SIG-M5 treated with dmso at 0.1 percent for 504 hours (cell line): ENCODE measurements around the gene PRXL2B.
"Not testable (repeated sequence)": the region's sequence is repeated elsewhere in the genome, so short reads cannot be mapped to it uniquely, and the experiment has no call there.

ENCODE experiments used
- DNase-seq: peaks from one replicate; lab custom pipeline; 2025; ENCODE audit not compliant: unreplicated experiment; lab: John Stamatoyannopoulos, UW

Gene PRXL2B

DNA sequence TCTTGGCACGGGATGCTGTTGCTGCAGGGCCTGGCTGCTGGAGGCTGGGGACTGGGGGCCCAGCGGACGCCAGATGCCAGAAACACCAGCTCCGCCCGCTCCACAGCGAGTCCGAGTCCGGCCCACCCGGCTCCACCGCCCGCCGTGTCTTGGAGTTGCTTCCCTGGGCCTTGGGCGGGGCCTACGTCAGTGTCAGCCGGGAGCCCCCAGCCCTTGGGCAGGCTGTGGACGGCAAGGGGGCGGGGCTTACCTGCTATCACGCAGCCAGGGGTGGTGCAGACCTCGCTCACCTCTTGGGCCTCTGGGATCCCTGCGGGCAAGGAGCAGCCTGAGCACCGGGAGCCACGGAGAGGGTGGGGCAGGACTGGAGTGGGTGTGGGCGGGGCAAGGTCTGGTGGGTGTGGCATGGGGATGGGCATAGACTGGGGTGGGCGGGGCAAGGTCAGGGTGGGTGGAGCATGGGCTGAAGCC, 24.5 kb downstream of the PRXL2B start:
- DNase-seq, result no peak

DNA sequence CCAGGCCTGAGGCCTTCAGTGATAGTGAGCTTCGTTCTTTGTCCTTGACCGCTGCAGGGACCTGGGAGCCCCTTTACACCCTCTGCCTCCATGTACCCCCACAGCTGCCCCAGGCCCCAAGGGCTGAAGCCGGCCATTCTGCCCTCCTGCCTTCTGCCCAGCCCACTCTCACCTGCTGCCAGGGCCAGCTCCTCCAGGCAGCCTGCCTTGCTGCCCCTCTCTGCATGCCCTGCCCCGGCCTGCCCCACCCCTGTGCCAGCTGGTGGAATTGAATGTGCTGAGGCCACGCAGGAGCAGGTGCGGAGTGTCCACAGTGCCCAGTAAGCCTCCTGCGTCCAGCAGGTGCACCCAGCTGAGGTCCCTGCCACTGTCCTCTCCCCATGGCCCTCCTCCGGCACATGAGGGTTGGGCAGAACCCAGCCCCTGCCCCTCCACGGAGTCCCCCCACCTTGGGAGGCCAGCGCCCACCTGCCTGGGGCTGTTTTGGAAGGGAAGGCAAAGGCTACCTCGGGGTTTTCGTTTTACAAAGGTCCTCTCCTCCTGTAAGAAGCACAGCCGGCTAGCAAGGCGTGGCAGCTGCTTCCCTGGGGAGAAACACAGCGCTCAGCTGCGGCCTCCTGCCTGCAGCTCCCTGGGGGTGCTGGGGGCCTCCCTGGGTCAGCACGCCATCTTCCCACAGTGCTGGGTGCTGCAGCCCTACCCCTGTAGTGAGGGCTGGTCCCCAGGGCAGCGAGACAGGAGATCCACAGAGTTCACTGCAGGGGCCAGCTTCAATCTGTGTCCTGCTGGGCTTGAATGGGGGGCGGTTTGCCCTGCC, 25.3 kb downstream of the PRXL2B start:
- DNase-seq, result no peak

GRCh38 chr1:2612591-2613365, 26.2 kb downstream of the PRXL2B start:
- no peak for DNase-seq

- DNase-seq, result no peak
These were observed 27.6 kb downstream of the PRXL2B start for GRCh38 chr1:2614145-2614544.

DNA sequence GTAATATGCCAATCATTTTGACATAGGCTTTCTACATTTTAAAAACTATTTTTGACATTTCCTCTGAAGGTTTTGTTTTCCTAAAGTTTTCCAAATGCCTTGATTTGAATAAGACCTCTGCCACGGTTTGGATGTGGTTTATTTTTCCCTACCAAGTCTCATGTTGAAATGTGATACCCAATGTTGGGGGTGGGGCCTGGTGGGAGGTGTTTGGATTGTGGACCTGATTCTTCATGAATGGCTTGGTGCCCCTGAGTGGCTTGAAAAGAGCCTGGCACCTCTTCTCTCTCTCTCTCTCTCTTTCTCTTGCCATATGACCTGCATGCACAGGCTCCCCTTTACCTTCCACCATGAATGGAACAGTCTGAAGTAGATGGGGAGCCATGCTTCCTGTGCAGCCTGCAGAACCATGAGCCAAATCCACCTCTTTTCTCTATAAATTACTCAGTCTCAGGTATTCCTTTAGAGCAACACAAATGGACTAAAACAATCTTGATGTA, 31.4 kb downstream of the PRXL2B start:
- DNase-seq, result no peak

- no peak for DNase-seq
These were observed 37.2 kb downstream of the PRXL2B start for GRCh38 chr1:2623571-2624337.

GRCh38 chr1:2624735-2625300, 38.2 kb downstream of the PRXL2B start:
- DNase-seq, result no peak

DNA sequence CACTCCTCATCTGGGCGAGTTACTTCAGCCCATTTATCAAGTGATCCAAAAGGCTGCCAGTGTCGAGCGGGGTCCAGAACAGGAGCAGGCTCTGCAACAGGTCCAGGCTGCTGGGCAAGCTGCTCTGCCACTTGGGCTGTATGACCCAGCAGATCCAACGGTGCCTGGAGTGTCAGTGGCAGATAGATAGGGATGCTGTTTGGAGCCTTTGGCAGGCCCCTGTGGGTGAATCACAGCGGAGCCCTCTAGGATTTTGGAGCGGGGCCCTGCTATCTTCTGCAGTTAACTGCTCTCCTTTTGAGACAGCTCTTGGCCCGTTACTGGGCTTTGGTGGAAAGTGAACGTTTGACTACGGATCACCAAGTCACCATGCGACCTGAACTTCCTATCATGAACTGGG, 38.7 kb downstream of the PRXL2B start:
- DNase-seq, result no peak

- DNase-seq, result not testable (repeated sequence)
These were observed 39.2 kb downstream of the PRXL2B start for GRCh38 chr1:2625748-2626147.

DNA sequence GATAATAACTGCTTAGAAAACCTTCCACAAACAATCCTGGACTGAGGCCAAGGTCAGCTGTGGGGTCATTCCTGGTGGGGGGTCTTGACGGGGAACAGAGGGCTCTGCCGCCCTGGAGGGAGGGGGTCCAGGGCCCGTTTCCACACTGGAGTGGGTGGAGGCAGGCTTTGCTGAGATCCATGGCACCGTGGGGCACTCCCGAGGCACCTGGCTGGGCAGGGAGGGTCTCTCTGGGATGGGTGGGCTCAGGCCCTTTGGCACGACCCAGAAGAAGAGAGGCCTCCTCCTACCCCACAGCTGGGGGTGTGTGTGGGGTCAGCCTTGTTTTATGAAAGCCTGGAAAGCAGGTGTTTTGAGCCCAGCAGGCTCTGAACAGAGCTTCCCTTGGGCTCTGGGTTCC, 41.2 kb downstream of the PRXL2B start:
- DNase-seq, result no peak

DNA sequence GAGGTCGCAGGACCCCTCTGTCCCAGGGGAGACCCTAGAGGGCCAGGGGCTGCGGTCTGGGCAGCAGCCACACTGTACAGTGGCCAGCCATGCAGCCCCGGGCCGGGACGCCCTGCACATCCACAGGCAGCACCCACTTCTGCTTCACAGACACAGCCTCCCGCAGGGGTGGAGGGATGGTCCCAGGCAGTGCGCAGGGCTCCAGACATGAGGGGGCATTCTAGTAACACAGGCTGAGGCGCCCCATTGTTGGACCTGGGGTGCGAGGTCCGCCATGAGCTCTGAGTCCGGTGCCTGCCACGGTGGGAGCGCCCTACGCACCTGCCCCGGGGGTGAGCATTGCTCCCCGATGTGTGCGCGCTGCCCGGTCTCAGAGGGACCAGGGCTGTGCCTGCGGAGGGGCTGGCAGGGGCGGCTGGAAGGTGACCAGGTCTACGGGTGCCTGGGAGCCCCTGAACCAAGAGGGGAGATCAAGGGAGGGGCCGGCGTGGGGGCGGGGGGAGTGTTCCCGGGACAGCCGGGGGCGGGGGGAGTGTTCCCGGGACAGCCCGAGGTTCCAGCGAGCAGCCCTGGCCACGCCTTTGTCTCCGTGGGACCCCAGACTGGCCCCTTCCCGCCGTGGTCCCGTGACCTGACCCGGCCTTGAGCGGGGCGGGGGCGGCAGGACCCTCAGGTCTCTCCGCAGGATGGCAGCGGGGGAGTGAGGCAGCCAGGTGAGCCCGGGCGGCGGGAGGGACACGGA, 41.8 kb downstream of the PRXL2B start:
- no peak for DNase-seq

- DNase-seq, result no peak
These were observed 42.5 kb downstream of the PRXL2B start for GRCh38 chr1:2628933-2629626.

DNA sequence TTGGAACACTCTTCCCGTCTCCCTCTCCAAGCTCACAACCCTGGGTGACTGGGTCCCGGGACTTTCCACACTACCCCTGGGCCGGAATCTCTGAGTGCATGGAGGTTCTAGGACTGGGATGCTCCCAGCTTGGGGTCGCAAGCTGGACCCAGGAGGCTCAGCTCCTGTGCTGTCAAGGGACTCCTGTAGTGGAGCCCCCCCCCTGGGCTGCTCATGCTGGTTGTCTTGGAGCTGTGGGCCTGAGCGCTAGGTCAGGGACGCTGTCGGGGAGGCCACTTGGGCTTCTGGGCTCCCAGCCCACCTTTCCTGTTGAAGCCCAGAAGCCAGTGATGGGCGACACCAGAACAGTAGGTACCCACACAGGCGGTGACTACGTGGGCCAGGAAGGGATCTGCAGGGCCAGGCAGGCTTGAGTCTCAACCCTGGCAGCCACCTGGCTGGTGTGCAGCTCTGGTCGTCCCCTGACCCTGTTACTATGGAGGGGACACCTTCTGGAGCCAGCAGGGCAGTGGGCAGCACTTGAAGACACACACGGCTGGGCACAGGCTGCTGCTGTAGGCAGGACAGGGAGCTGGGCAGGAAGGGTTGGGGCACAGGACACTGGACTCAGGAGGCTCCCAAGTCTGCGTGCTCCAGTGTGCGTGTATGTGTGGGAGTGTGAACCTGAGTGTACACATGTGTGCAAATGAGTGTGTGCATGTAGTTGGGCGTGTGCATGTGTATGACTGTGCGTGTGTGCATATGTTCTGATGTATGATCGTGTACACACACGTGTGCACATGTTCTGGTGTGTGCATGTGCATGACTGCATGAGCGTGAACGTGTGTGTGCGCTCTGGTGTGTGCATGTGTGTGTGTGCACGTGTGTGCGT, 43.3 kb downstream of the PRXL2B start:
- DNase-seq, result no peak

GRCh38 chr1:2630498-2631135, 44.0 kb downstream of the PRXL2B start:
- DNase-seq, result no peak

- no peak for DNase-seq
These were observed 44.8 kb downstream of the PRXL2B start for GRCh38 chr1:2631136-2632050.

DNA sequence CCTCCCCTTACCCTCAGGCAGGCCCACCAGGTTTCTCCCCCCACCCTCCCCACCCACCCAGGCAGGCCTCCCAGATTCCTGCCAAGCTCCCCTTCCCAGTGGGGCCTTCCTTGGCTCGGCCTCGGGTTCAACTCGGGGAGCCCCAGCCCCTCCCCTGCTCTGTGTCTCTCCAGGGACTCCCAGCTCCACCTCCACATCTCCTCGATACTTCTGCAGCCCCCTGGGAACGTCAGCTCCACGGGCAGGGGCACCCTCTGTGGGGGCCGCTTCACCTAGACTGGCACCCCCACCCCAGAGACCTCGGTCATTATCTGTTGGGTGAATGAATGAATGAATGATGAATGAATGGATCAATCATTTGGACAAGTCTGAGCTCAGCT, 45.5 kb downstream of the PRXL2B start:
- DNase-seq, result no peak
